NCI-H2029 (cell line): ENCODE measurements around the gene C11orf54.
"Not testable (repeated sequence)": the region's sequence is repeated elsewhere in the genome, so short reads cannot be mapped to it uniquely, and the experiment has no call there.

Experiments
- DNase-seq: peaks from one replicate; lab custom pipeline; 2025; lab: John Stamatoyannopoulos, UW

C11orf54 gene

GRCh38 chr11:93767018-93767417, 25.5 kb downstream of the C11orf54 start:
- no peak for DNase-seq

GRCh38 chr11:93770160-93770559, 28.7 kb downstream of the C11orf54 start:
- DNase-seq, result no peak

DNA sequence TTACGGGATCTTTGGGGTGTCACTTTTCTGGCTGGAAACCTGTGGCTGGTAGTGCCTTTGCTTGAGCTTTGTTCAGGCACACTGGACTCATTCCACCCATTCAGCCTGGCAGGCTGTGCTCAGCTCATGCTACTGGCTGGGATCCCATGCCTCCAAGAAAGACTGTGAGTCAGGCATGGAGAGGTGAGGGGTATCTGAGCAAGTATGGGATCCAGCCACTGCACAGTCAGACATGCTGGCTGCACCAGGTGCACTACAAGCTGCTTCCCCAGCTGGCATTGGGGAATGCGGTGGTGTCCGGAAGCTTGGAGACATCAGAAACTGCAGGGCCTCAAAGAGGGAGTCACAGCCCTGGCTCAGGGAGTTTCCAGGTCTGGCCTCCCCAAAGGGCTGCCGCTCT, 30.7 kb downstream of the C11orf54 start:
- no peak for DNase-seq

GRCh38 chr11:93773045-93773477, 31.6 kb downstream of the C11orf54 start:
- DNase-seq, result no peak

GRCh38 chr11:93773601-93774200, 32.2 kb downstream of the C11orf54 start:
- DNase-seq, result no peak

GRCh38 chr11:93774560-93774959, 33.1 kb downstream of the C11orf54 start:
- DNase-seq, result not testable (repeated sequence)

DNA sequence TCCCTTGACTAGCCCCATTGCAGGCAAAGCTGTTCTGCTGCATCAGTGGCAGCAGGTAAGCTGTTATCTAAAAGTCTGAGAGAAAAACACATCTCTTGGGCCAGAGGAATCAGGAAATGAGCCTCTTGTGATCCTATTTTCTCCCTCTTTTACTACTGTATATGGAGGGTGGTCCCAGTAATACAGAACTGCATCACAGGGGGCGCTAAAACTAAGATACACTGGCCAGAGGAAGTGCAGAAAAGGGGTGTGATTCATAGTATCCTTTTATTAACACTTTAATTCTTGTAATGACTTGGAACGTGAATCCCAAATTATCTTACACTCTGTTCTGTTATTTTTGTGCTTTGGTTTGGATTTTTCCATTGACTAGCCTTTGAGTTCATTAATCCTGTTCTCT, 33.8 kb downstream of the C11orf54 start:
- DNase-seq, result no peak

DNA sequence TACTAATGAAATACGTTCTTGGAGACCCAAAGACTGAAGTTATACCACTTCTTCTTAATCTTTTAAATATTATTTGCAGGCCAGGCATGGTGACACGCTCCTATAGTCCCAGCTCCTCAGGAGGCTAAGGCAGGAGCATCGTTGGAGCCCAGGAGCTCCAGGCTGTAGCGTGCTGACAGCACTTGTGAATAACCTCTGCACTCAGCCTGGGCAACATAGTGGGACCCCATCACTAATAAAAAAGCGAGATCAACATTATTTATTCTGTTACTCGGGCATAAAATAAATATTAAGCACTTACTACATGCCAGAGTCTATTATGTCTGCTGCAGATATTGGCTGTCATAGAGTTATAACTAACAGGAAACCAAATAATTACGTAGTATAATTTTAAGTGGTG, 41.9 kb downstream of the C11orf54 start:
- DNase-seq, result no peak

DNA sequence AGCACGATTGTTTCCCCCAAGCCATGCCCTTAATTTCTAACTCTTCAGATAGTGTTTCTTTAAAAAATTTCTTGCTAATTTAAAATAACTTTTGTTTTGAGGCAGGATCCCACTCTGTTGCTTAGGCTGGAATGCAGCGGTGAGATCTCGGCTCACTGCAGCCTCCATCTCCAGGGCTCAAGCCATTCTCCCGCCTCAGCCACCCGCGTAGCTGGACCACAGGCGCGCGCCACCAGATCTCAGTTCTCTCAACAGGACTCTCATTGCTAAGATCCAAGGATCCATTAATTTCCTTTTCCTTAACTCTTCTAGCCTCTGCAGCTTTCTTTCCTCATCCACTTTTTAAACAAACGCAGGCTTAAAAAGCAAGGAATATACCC, 42.3 kb downstream of the C11orf54 start:
- no peak for DNase-seq

DNA sequence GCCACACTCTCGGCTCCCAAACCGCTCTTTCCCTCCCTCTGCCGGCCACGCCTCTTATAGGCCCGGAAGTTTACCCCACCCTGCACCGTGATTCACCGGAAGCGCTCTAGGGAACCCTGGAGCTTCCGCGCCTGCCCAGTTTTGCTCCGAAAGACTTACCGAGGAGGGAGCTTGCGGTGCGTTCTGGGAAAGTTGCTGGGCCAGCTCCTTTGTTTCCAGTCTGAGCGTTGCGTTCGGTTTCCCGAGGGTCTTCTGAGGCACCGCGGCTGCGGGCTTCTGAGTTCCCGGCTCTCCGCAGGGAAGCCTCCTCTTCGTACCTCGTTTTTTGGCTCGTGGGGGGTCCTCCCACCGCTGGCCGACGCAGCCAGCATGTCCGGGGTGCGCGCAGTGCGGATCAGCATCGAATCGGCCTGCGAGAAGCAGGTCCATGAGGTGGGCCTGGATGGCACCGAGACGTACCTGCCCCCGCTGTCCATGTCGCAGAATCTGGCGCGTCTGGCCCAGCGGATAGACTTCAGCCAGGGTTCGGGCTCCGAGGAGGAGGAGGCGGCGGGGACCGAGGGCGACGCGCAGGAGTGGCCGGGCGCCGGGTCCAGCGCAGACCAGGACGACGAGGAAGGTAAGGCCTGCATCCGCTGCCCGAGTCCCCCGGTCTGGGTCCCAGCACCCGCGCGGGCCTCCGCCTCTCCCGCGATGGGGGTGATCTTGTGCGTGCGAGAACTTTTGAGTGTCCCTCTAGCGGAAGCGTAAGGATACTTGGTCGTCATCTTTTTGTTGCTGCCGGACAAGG, 42.9 kb downstream of the C11orf54 start, which contains the start of gene MED17:
MED17 (plus strand) TSS at position 138 of the 790 bp plus-strand sequence; CDS start at position 370, 232 bp downstream.
- DNase-seq, result peak; percentile 94

DNA sequence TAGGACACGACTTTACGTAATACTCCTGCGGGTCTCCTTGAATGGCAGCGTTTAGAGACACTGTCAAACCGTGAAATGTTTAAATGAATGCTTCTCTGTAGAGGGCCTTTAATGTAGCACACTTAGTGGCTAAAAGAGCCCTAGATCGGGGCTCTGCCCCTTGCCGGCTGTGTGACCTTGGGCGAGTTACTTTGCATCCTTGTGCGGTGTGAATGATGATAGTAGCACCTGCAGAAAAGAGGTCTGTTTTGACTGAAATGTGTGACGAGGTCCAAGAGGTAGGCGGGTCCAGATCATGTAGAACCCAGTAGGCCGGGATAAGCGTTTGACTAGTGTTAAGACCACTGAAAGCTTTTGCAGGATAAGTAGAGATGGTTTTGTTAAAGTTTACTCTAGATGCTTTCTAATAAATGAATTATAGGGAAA, 43.5 kb downstream of the C11orf54 start:
- DNase-seq, result peak; percentile 47

- DNase-seq, result no peak
These were observed 50.0 kb downstream of the C11orf54 start for GRCh38 chr11:93791493-93791892.

DNA sequence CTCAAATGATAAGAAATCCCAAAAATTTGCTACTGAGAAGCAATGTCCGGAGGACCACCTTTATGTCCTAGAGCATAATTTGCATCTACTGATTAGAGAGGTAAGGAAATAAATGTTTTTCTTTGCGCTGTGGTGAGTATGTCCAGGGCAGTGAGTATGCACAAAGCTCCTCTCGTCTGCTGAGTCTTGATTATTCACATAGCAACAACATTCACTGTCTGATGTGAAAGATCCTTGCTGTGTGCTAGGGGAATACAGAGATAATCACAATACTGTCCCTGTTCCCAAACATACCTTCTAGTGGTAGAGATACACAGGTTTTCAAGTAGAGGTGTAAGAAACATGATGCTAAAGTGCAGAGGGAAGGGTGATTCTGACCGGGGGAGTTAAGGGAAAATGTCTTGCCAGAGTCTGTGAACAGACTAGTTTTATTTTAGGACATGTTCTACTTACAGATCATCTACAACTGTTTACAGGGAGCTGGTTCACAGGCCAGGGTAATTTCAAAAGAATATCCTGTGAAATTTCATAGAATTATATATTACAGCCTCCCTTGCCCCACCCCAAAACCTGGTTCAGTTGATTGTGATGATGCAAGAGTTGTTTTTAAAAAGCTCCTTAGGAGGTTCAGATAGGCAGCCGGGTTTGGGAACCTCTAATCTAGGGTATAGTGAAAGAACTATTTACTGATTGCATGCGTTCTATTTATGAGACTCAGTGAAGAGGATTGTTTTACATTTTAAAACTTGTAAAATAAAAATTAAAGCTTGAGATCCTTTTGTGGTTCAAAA, 55.2 kb downstream of the C11orf54 start:
- DNase-seq, result no peak

DNA sequence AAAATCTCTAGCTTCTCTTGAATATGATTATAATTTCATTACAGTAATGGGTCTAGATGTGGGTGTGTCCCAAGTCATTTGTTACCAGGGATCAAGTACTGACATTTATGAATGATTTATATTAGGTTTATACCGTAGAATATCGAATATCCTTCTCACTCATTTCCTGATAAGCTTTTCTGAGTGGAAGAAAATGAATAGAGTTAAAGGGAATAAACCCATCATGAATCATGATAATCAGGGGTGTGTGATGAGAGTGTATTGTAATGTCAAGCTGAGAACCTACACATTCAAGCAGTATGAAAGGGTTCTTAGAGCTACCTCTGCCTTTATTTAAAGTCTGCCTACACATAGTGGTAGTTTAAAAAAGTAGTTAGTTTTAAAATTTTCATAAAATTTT, 59.9 kb downstream of the C11orf54 start:
- no peak for DNase-seq

DNA sequence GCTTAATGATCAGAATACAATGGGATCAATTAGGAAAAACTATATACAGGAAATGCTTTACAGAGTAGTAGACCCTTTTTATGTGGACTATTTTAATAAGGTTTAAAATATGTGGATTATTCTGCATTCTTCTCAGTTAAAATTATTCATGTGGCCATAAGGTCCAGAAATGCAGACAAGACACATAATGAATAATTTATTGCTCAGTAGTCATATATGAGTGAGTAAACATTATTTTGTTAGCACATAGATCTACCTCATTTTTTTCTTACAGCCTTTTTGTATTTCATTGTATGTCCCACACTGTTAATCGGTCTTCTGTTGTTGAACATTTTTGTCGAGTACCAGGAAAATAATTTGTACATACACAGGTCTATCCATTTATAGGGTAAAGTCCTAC, 63.4 kb downstream of the C11orf54 start:
- no peak for DNase-seq

GRCh38 chr11:93807980-93808379, 66.5 kb downstream of the C11orf54 start:
- DNase-seq, result no peak

- no peak for DNase-seq
These were observed 72.5 kb downstream of the C11orf54 start for GRCh38 chr11:93813974-93814373.
